T follicular helper cell (primary cell): ENCODE measurements around the gene TMEM52B.
"Not testable (repeated sequence)": the region's sequence is repeated elsewhere in the genome, so short reads cannot be mapped to it uniquely, and the experiment has no call there.

ENCODE experiments used
- DNase-seq: peaks from one replicate; pipeline ENCODE4 v3.0.0-alpha.2; 2020; ENCODE audit warnings: low read depth

TMEM52B gene

GRCh38 chr12:10171973-10172728 is 6.7 kb upstream of the TMEM52B start, which contains the start of gene OLR1:
TSS of gene OLR1 (minus strand) at chr12:10172132. CDS start at chr12:10172077, 55 bp downstream.
- no peak for DNase-seq

GRCh38 chr12:10174986-10175614 is 3.7 kb upstream of the TMEM52B start:
- DNase-seq, result no peak

- DNase-seq, result no peak
These were observed 2.8 kb upstream of the TMEM52B start for GRCh38 chr12:10175846-10176636.

GRCh38 chr12:10179776-10180181 is 947 bp downstream of the TMEM52B start:
- no peak for DNase-seq

GRCh38 chr12:10182354-10183049 is 3.7 kb downstream of the TMEM52B start:
- DNase-seq, result no peak

GRCh38 chr12:10184261-10184843 is 5.5 kb downstream of the TMEM52B start:
- no peak for DNase-seq

- DNase-seq, result no peak
These were observed 7.5 kb downstream of the TMEM52B start for GRCh38 chr12:10186299-10186698.

- not testable (repeated sequence) for DNase-seq
These were observed 8.1 kb downstream of the TMEM52B start for GRCh38 chr12:10186958-10187357.

GRCh38 chr12:10189653-10190052 is 10.8 kb downstream of the TMEM52B start:
- no peak for DNase-seq

GRCh38 chr12:10190558-10191388 is 11.9 kb downstream of the TMEM52B start:
- peak; percentile 24 for DNase-seq

GRCh38 chr12:10191865-10192264 is 13.0 kb downstream of the TMEM52B start:
- DNase-seq, result no peak

- no peak for DNase-seq
These were observed 15.4 kb downstream of the TMEM52B start for GRCh38 chr12:10194160-10194670.

GRCh38 chr12:10196210-10196609 is 17.4 kb downstream of the TMEM52B start:
- no peak for DNase-seq

- DNase-seq, result no peak
These were observed 19.0 kb downstream of the TMEM52B start for GRCh38 chr12:10197879-10198278.

GRCh38 chr12:10204495-10204894 is 25.7 kb downstream of the TMEM52B start:
- not testable (repeated sequence) for DNase-seq

GRCh38 chr12:10205220-10205807 is 26.5 kb downstream of the TMEM52B start:
- no peak for DNase-seq

- DNase-seq, result no peak
These were observed 28.3 kb downstream of the TMEM52B start for GRCh38 chr12:10207136-10207535.

- no peak for DNase-seq
These were observed 31.4 kb downstream of the TMEM52B start for GRCh38 chr12:10210225-10210624.

- no peak for DNase-seq
These were observed 32.5 kb downstream of the TMEM52B start for GRCh38 chr12:10211101-10211939.
